Bronchial epithelial cell (primary cell): ENCODE results near the gene CEP295NL. TPM values are rescaled to one million over a fixed set of nuclear protein-coding genes. Genes with fewer than 3 reads are reported as not detected.

Experiments used
- DNase-seq: peaks from one replicate; pipeline ENCODE4 v3.0.0-alpha.2; 2010; ENCODE audit warnings: low read depth
- FAIRE-seq: peaks from 2 replicates; lab custom pipeline; 2011; peaks lifted over from hg19 to GRCh38; lab: Jason Lieb, UNC
- H3K27me3 ChIP-seq: 2 replicates; pipeline ENCODE4 v1.5.1; 2011; ENCODE audit warnings: low read length; ENCODE audit not compliant: control insufficient read depth, insufficient read depth
- H3K36me3 ChIP-seq: 2 replicates; pipeline ENCODE4 v1.5.1; 2011; ENCODE audit warnings: low read length; ENCODE audit not compliant: control insufficient read depth, insufficient read depth
- H3K4me3 ChIP-seq: 2 replicates; pipeline ENCODE4 v1.5.1; 2011; ENCODE audit warnings: mild to moderate bottlenecking, low read depth, low read length, control low read depth
- CTCF ChIP-seq: IDR thresholded peaks from 2 replicates; pipeline ENCODE4 v1.5.1; 2011; ENCODE audit warnings: mild to moderate bottlenecking, moderate library complexity, low read length, control low read depth, inconsistent platforms; ENCODE audit not compliant: insufficient read depth, severe bottlenecking
- total RNA-seq: library from RNA; depleted of rRNA; stranded (reverse); fragments of >200 nt; gene quantifications from 2 replicates; pipeline ENCODE4 v1.2.1, GENCODE V29; 2014

Gene CEP295NL, protein sequence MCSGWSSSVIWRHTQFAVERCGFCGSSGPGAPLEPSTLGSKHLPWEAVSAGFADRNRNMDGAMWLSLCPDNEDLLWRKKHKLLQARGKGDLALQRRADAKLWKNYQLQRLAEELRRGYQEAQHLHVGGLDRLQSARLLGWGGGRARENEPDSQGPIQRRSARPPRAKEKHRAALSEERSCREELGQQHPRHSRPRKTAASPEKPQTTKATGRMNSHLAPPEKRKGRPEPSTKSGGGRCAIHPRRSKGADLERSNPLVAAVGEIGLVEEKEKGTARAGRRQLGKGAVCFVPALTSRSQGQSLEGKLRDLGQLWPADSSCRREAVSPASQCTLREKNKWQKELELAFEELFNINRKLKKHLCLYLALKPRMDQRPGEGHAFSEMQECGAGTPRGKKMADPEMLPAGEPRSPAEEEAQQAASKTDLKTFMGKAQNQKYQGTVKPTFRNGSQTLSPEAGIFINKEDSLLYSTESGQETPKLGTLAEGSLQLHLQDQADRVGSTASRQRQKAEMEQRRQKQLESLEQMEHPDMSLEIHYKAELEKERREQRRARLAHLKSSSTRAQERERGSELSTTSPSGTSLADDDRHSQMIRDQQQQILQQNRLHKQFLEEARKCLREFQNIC
- total RNA-seq = 0.13 and 0.26 TPM in 2 replicates

DNA sequence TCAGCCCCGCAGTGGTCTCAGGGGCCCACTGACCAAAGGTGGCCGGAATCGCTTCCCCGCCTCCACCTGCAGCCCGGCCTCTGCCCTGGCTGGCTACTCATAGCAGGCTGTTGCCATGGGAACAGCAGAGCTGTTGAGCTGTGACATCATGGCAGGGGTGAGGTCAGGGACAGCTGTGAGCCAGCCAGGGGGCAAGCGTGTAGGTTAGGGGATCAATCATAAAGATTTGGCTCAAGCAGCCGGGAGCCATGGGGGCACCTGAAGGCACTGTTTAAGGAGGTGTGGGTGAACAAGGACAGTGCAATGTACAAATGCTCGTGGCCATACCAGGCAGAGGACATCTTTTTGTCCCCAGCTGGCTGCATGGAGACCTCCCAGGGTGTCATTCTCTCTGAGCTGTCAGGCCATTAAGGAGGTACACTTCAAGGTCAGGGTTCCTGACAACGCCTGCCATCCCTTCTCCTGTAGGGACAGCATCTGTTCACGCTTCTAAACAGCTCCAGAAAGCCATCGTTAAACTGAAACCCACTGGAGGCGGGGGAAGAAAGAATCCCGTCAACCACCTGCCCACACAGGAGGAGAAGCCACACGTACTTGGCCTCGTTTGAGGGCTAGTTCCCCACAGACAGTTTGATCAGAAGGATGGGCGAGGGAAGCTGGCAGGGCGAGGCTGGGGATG lies at the start of gene CEP295NL:
TSS of gene CEP295NL (minus strand) at position 101 of the 679 bp plus-strand sequence. CDS start 1,373 bp downstream, outside the sequence.
- FAIRE-seq (no peak), DNase-seq (no peak)
- H3K27me3 ChIP-seq = peaks cover 5% of the 10 kb centered on the region
- H3K4me3 ChIP-seq = no peak within 1 kb of the TSS
- no peaks in the 10 kb centered on the region for H3K36me3 ChIP-seq
- TF ChIP-seq CTCF = no peak

- Histone ChIP-seq H3K27me3 (no peaks in the 10 kb centered on the region), H3K36me3 (no peaks in the 10 kb centered on the region), H3K4me3 (no peak overlapping the region)
- no peak for DNase-seq
- no peak for FAIRE-seq
- TF ChIP-seq CTCF = no peak
These were observed 49.7 kb upstream of the CEP295NL start for GRCh38 chr17:78952706-78953105.

- TF ChIP-seq CTCF = no peak
- DNase-seq (no peak), FAIRE-seq (no peak)
- no peaks in the 10 kb centered on the region for H3K27me3 ChIP-seq
- no peak overlapping the region for H3K4me3 ChIP-seq
- no peaks in the 10 kb centered on the region for H3K36me3 ChIP-seq
These were observed 49.1 kb upstream of the CEP295NL start for GRCh38 chr17:78951967-78952551.

DNA sequence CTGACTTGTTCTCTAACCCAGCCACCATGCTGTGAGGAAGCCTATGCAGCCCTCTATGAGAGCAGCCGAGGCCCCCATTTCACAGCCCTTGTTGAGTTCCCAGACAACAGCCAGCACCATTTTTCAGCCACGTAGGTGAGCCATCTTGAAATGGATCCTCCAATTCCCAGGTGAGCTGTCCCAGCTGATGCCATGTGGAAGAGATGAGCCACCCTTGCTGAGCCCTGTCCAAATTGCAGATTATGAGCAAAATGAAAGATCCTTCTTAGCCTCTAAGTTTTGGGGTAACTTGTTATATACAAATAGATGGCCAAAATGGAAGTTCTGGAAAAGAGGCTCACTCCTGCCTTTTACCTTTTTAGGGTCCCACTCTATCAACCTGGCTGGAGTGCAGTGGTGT lies 47.9 kb upstream of the CEP295NL start:
- peak; percentile 23 for FAIRE-seq
- Histone ChIP-seq H3K4me3 (no peak overlapping the region), H3K27me3 (no peaks in the 10 kb centered on the region), H3K36me3 (no peaks in the 10 kb centered on the region)
- TF ChIP-seq CTCF = no peak
- DNase-seq = no peak

DNA sequence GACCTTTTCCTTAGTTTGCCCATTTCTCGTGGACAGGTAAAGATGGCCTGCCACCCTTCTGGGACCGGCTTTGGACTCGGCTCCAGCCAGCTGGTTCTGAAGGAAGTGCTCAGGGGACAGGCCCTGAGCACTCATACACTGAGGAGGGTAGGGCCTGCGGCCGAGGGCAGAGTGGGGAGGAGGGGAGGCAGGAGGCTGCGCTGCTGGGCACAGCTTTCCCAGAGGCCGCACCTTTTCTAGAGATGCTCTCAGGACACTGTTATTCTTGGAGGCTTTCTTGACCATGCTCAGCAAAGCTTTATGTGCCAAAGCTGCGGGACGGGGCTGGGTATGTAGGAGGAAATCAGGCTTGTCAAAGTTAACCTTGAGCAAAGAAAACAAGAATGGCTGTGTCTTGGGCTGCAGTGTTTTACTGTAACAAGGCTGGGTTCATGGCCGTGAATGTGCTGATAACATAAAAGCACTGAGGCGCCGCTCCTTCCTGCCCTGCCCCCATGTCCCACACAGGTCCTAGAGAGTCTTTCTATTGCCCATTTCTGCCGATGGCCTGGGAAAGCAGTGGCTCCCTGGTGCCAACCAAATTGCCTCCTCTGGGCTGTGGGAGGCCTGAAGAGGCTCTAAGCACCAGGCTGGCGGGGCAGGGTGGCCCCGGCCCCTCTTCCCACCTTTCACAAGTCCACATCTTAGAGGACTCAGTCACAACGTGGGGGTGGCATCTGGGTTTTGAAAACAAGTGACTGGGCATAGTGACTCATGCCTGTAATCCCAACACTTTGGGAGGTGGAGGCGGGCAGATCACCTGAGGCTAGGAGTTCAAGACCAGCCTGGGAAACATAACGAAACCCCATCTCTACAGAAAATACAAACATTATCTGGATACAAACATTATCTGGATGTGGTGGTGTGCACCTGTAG lies 44.5 kb upstream of the CEP295NL start:
- no peak for TF ChIP-seq CTCF
- DNase-seq (peak; percentile 15), FAIRE-seq (no peak)

More for the DNA sequence above, 44.5 kb upstream of the CEP295NL start:
- H3K4me3 ChIP-seq = no peak overlapping the region
- H3K27me3 ChIP-seq = no peaks in the 10 kb centered on the region
- H3K36me3 ChIP-seq = no peaks in the 10 kb centered on the region
